CD14-positive monocyte (primary cell): ENCODE measurements around the gene PASD1. TPM values are rescaled to one million over a fixed set of nuclear protein-coding genes. Genes with fewer than 3 reads are reported as not detected.

ENCODE experiments used
- DNase-seq, 3 donors: peaks; one replicate each; pipeline ENCODE4 v3.0.0-alpha.2; 2011 to 2022
- H2AFZ ChIP-seq: 2 replicates; pipeline ENCODE4 v1.6.0; 2012; ENCODE audit warnings: mild to moderate bottlenecking, low read depth, low read length, inconsistent platforms; ENCODE audit not compliant: insufficient read depth, poor library complexity, severe bottlenecking
- H3K27ac ChIP-seq, 2 donors: 1 replicate in 1 of 2; 2 replicates in 1 of 2; pipeline ENCODE4 v1.5.1; 2012 to 2013; ENCODE audit warnings: low read length in 2 of 2, control low read depth in 1 of 2, inconsistent platforms in 1 of 2, low read depth in 1 of 2, mild to moderate bottlenecking in 1 of 2
- H3K27me3 ChIP-seq, 2 donors: one replicate each; pipeline versions ENCODE4 v1.6.0 to v1.6.1; 2011 to 2013; ENCODE audit warnings: low read length in 2 of 2; ENCODE audit not compliant: control insufficient read depth in 2 of 2, insufficient read depth in 2 of 2
- H3K36me3 ChIP-seq, 2 donors: replicated peaks in 1 of 2; 1 replicate in 1 of 2; 2 replicates in 1 of 2; pipeline versions ENCODE4 v1.5.1 to v1.6.1; 2012 to 2013; ENCODE audit warnings: low read length in 2 of 2, control low read depth in 1 of 2, inconsistent platforms in 1 of 2, mild to moderate bottlenecking in 1 of 2; ENCODE audit not compliant: insufficient read depth in 2 of 2, control insufficient read depth in 1 of 2
- H3K4me1 ChIP-seq, 2 donors: 1 replicate in 1 of 2; 2 replicates in 1 of 2; pipeline versions ENCODE4 v1.5.1 to v1.6.1; 2012 to 2013; ENCODE audit warnings: low read length in 2 of 2, control low read depth in 1 of 2, inconsistent platforms in 1 of 2, mild to moderate bottlenecking in 1 of 2, moderate library complexity in 1 of 2; ENCODE audit not compliant: insufficient read depth in 2 of 2, control insufficient read depth in 1 of 2
- H3K4me2 ChIP-seq: replicated peaks from 2 replicates; pipeline ENCODE3; 2012; ENCODE audit warnings: low read length, moderate library complexity, mild to moderate bottlenecking; ENCODE audit not compliant: poor library complexity, severe bottlenecking; ENCODE audit errors: extremely low read depth
- H3K4me3 ChIP-seq, 3 experiments: fragments of 200-600 bp in 1 of 3; sonication (generic) in 1 of 3; replicated peaks in 1 of 3; 1 replicate in 2 of 3; 2 replicates in 1 of 3; pipeline ENCODE4 v1.5.1; 2011 to 2013; ENCODE audit warnings: low read length in 3 of 3, mild to moderate bottlenecking in 3 of 3, control low read depth in 2 of 3, low read depth in 2 of 3, inconsistent platforms in 1 of 3, moderate library complexity in 1 of 3
- H3K79me2 ChIP-seq: 2 replicates; pipeline ENCODE4 v1.6.0; 2012; ENCODE audit warnings: mild to moderate bottlenecking, control low read depth, inconsistent platforms, low read length, moderate library complexity; ENCODE audit not compliant: insufficient read depth
- H3K9ac ChIP-seq: 2 replicates; pipeline ENCODE4 v1.6.0; 2017; ENCODE audit warnings: low read length, mild to moderate bottlenecking; ENCODE audit not compliant: insufficient read depth, poor library complexity, severe bottlenecking
- H3K9me3 ChIP-seq, 2 donors: replicated peaks in 1 of 2; 1 replicate in 1 of 2; 2 replicates in 1 of 2; pipeline versions ENCODE4 v1.5.1 to v1.6.1; 2012 to 2013; ENCODE audit warnings: low read length in 2 of 2, control low read depth in 1 of 2; ENCODE audit not compliant: control insufficient read depth in 1 of 2, insufficient read depth in 1 of 2
- H4K20me1 ChIP-seq: 2 replicates; pipeline ENCODE4 v1.6.0; 2012; ENCODE audit warnings: mild to moderate bottlenecking, low read length, control low read depth, moderate library complexity; ENCODE audit not compliant: insufficient read depth
- H3K27ac Mint-ChIP-seq, 7 donors: one replicate each; pipeline ENCODE4 v1.8.0; 2020; ENCODE audit warnings: mild to moderate bottlenecking in 7 of 7, mixed read lengths in 7 of 7, moderate library complexity in 6 of 7, inconsistent platforms in 2 of 7
- H3K27me3 Mint-ChIP-seq, 3 donors: one replicate each; pipeline ENCODE4 v1.8.0; 2021 to 2022; ENCODE audit warnings: low read depth in 3 of 3, mild to moderate bottlenecking in 3 of 3, mixed read lengths in 3 of 3, moderate library complexity in 3 of 3, inconsistent platforms in 1 of 3
- H3K36me3 Mint-ChIP-seq, 2 donors: one replicate each; pipeline ENCODE4 v1.8.0; 2020; ENCODE audit warnings: mixed read lengths in 2 of 2, inconsistent platforms in 1 of 2, mild to moderate bottlenecking in 1 of 2
- H3K4me1 Mint-ChIP-seq: one replicate; pipeline ENCODE4 v1.8.0; 2020; ENCODE audit warnings: mild to moderate bottlenecking, mixed read lengths
- H3K4me3 Mint-ChIP-seq, 2 donors: one replicate each; pipeline ENCODE4 v1.8.0; 2020; ENCODE audit warnings: mild to moderate bottlenecking in 2 of 2, mixed read lengths in 2 of 2, moderate library complexity in 1 of 2
- H3K9me3 Mint-ChIP-seq, 7 donors: one replicate each; pipeline ENCODE4 v1.8.0; 2020 to 2022; ENCODE audit warnings: mixed read lengths in 7 of 7, mild to moderate bottlenecking in 6 of 7, moderate library complexity in 6 of 7, inconsistent platforms in 2 of 7
- WGBS: methylation state at CpG from one replicate; pipeline ENCODE4 v1.1.5; 2013; ENCODE audit warnings: missing lambda C conversion rate; ENCODE audit not compliant: insufficient coverage; 5-methylcytosine and 5-hydroxymethylcytosine counted together
- intact Hi-C, 2 donors: fragments of 100-400 bp; cut with micrococcal nuclease; formaldehyde crosslinking; loops; one replicate each; pipeline versions ENCODE4 v1.15.0 to v1.15.1; 2023
- polyA plus RNA-seq, 3 donors: library from polyadenylated mRNA; depleted of rRNA in 1 of 3; unstranded in 2 of 3; stranded (reverse) in 1 of 3; fragments of 300-500 nt in 2 of 3; fragments of >200 nt in 1 of 3; fragmentation: Illumina TruSeq in 2 of 3; gene quantifications; 1 replicate in 2 of 3; 2 replicates in 1 of 3; pipeline ENCODE4 v1.2.3, GENCODE V29; 2012 to 2021
- TF ChIP-seq, protein P1 (sequence below): fragments of 200-600 bp; IDR thresholded peaks from one replicate; pipeline ENCODE4 v1.8.0; 2022; ENCODE audit warnings: antibody characterized with exemption, mild to moderate bottlenecking

Gene PASD1
- polyA plus RNA-seq, 3 donors, result not detected

DNA sequence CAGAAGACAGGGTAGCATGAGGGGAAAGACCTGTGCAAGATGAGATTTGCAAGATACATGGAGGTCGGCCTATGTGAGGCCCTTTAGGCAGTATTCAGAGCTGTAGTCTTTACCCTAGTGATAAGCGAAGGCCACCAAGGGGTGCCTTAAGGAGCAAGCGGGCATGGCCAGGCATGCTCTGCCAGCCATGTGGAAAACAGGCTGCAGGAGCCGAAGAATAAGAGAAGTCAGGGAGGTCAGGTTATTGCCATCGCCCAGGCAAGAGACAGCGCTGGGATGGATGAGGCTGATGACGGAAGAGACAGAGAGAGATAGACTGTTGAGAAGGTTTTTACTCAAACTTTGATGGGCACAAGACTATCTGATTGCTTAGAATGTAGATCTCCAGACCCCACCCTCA is 145.3 kb downstream of the PASD1 start:
- Mint-ChIP-seq H3K4me1 (no peaks in the 10 kb centered on the region), H3K27me3 (peaks cover 0 to 4% (median 3%) of the 10 kb centered on the region in 3 donors), H3K27ac (no peak overlapping the region), H3K36me3 (no peaks in the 10 kb centered on the region), H3K4me3 (no peak overlapping the region), H3K9me3 (peaks cover 0 to 3% (median 0%) of the 10 kb centered on the region in 7 donors)
- H3K4me3 ChIP-seq, result no peak overlapping the region
- H3K79me2 ChIP-seq, result no peaks in the 10 kb centered on the region
- H2AFZ ChIP-seq, result no peak overlapping the region
- no peaks in the 10 kb centered on the region for H3K36me3 ChIP-seq
- no peak overlapping the region for H3K27ac ChIP-seq
- H3K4me2 ChIP-seq, result no peak overlapping the region
- 79% methylated on average over 6 of the region's 7 CpGs for WGBS
- H4K20me1 ChIP-seq, result no peaks in the 10 kb centered on the region
- H3K9ac ChIP-seq, result no peak overlapping the region
- intact Hi-C loops, result no loop called here
- H3K9me3 ChIP-seq, result no peaks in the 10 kb centered on the region
- no peaks in the 10 kb centered on the region for H3K4me1 ChIP-seq
- H3K27me3 ChIP-seq, result no peaks in the 10 kb centered on the region
- TF ChIP-seq, protein P1, sequence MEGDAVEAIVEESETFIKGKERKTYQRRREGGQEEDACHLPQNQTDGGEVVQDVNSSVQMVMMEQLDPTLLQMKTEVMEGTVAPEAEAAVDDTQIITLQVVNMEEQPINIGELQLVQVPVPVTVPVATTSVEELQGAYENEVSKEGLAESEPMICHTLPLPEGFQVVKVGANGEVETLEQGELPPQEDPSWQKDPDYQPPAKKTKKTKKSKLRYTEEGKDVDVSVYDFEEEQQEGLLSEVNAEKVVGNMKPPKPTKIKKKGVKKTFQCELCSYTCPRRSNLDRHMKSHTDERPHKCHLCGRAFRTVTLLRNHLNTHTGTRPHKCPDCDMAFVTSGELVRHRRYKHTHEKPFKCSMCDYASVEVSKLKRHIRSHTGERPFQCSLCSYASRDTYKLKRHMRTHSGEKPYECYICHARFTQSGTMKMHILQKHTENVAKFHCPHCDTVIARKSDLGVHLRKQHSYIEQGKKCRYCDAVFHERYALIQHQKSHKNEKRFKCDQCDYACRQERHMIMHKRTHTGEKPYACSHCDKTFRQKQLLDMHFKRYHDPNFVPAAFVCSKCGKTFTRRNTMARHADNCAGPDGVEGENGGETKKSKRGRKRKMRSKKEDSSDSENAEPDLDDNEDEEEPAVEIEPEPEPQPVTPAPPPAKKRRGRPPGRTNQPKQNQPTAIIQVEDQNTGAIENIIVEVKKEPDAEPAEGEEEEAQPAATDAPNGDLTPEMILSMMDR, result no peak
- DNase-seq, result no peak

DNA sequence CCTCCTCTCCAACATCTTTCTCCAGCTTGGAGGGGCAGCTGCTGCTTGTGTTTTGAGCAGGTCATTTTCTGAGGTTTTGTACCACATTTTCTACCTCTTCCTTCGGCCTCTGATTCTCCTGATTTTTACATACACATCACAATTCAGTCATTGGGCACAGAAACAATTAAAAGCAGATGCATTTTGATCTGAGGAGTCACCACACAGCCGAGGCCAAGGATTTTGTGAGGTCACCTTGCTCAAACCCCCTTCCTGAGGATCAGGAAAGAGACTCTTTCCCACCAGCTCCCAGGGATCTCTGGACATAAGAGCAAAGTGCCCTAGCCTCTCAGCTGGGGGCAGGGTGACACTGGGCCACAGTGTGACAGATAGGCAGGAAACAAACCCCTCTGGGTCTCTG is 147.0 kb downstream of the PASD1 start:
- TF ChIP-seq, protein P1, result no peak
- Histone ChIP-seq H3K27ac (no peak overlapping the region), H3K9ac (no peak overlapping the region), H3K4me3 (no peak overlapping the region), H3K79me2 (no peaks in the 10 kb centered on the region), H3K4me2 (no peak overlapping the region), H2AFZ (no peak overlapping the region), H3K27me3 (no peaks in the 10 kb centered on the region), H4K20me1 (no peaks in the 10 kb centered on the region), H3K36me3 (no peaks in the 10 kb centered on the region), H3K4me1 (no peaks in the 10 kb centered on the region), H3K9me3 (no peaks in the 10 kb centered on the region)
- Mint-ChIP-seq H3K4me3 (no peak overlapping the region), H3K27ac (peak overlapping the region in 1 of 7 donors; percentile 17), H3K4me1 (no peaks in the 10 kb centered on the region), H3K9me3 (peaks cover 0 to 3% (median 0%) of the 10 kb centered on the region in 7 donors), H3K27me3 (peaks cover 0 to 4% (median 3%) of the 10 kb centered on the region in 3 donors), H3K36me3 (no peaks in the 10 kb centered on the region)
- intact Hi-C loops, result no loop called here
- DNase-seq, result no peak
- WGBS, result no CpG with 5 or more reads among the region's 2 CpGs
